NCI-H1694 treated with DMSO at 0.1 percent for 48 hours (cell line): Measurements from ENCODE around the gene MIGA1.
"Not testable (repeated sequence)": the region's sequence is repeated elsewhere in the genome, so short reads cannot be mapped to it uniquely, and the experiment has no call there.

Experiments used
- DNase-seq: peaks from one replicate; lab custom pipeline; 2025; lab: John Stamatoyannopoulos, UW

The MIGA1 gene

DNA sequence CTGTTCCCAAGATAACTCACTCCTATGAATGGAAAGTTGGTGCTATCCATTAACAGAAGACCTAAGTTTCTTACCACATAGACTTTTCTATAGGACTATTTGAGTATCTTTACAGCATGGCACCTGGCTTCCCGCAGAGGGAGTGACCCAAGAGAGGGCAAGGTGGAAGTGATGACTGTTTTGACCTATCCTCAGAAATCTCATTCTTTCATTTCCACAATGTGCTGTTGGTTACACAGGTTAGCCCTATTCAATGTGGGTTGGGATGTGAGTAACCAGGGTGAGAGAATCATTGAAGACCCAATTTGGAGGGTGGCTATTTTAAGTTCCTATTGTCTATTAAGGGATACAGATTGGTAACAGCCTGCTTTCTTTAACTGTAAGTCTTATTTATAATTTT is 70.6 kb downstream of the MIGA1 start:
- DNase-seq, result no peak

- DNase-seq, result no peak
Observed at GRCh38 chr1:77857552-77857951, 78.1 kb downstream of the MIGA1 start.

DNA sequence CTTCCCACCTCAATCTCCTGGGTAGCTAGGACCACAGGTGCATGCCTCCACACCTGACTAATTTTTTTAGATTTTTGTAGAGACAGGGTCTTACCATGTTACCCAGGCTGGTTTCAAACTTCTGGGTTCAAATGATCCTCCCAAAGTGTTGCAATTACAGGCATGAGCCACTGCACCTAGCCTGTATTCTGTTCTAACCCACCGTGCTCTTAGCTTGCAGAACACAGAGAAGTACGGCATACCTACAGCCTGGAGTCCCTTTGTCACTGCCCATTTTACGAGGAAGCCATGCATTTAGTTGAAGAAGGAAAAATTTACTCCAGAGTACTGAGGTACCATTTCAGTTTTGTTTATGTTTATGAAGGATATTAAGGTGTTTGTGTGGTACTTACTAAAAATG is 79.3 kb downstream of the MIGA1 start:
- no peak for DNase-seq

GRCh38 chr1:77859248-77859647 is 79.8 kb downstream of the MIGA1 start:
- no peak for DNase-seq

DNA sequence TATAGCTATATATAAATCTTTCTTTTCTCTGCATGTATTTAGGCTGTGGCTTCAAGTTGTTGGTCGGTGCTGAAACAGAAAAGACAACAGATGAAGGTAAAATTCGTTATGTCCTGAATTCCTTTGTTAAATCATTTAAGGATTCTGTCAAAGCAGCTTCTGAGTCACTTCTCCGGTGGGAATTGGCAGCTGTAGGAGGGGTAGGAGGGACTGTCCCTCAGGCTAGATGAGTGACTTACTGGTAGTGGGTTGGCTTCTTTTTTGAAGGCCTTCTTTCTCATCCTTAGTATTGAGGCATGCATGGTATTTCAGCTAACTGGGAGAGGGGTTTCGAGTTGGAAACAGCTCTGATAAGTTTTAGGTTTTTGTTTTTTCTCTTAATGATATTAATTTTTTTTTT is 86.8 kb downstream of the MIGA1 start:
- DNase-seq, result no peak

- no peak for DNase-seq
Observed at GRCh38 chr1:77872645-77873044, 93.2 kb downstream of the MIGA1 start.

GRCh38 chr1:77873461-77873860 is 94.0 kb downstream of the MIGA1 start:
- DNase-seq, result no peak

- no peak for DNase-seq
Observed at GRCh38 chr1:77874804-77875445, 95.5 kb downstream of the MIGA1 start.

DNA sequence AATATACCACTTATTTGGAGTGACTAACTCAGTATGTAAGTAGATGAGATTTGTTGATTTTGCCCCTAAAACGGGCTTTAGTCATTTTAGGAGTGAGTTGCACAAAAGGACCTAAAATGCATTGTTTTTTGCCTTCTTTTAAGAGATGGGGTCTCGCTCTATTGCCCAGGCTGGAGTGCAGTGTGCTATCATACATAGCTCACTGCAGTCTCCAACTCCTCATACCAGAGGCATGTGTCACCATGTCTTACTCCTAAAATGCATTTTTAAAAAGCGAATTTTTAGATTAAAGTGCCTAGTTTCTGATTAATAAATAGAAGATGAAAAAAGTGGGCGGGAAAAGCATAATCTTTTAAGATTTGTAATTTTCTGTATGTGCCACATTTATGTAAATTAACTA is 97.4 kb downstream of the MIGA1 start:
- DNase-seq, result no peak

GRCh38 chr1:77881061-77881460 is 101.6 kb downstream of the MIGA1 start:
- no peak for DNase-seq

DNA sequence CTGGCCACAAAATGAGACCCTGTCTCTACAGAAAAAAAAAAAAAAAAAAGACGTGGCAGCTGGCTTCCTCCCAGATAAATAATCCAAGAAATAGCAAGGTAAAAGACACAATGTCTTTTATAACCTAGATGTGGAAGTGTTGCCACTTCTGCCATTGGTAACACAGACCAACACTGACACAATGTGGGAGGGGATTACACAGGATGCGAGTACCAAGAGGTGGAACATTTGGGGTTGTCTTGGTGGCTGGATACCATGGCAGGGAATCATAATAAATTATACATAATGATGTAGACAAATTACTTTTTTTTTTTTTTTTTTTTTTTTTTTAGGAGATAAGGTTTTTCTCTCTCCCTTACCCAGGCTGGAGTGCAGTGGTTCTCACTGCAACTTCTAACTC is 103.0 kb downstream of the MIGA1 start:
- DNase-seq, result no peak

DNA sequence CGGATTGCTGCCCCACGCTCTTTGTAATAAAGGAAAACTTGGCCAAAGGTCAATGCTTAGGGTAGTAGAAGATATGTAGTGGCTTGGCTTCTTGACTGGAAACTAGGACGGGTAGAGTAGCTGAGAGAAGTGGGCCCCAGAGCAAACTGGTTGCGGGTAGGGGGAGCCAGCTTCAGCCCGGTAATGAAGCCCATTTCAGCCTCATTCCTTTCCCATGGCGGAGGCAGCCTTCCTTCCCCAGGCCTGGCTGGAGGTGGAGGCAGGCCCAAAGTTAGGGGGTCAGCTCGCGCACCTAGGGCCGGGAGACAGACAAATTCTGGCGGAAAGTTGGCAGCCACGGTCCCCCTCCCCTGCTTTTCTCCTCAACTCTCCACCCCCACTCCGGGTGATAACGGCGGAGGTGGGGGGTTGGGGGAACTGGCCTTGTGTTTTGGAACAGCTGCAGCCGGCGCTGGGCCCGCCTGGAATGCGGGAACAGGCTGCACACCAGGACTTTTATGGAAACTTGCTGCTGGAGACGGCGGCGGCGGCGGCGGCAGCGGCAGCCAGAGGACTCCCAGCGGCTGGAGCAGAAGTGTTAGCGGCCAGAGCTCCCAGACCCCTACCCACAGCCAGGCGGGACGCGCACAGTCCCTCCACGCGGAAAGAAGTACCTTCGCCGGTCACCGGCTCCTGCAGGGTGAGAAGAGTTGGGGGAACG is 108.8 kb downstream of the MIGA1 start, which contains the start of gene NEXN:
TSS of gene NEXN (plus strand) at position 544 of the 700 bp plus-strand sequence. CDS start 27,483 bp downstream, outside the sequence.
- DNase-seq, result no peak

GRCh38 chr1:77888781-77889642 is 109.6 kb downstream of the MIGA1 start:
- DNase-seq, result no peak

GRCh38 chr1:77889671-77890070 is 110.2 kb downstream of the MIGA1 start:
- no peak for DNase-seq

GRCh38 chr1:77891200-77891599 is 111.8 kb downstream of the MIGA1 start:
- no peak for DNase-seq

GRCh38 chr1:77899647-77900320 is 120.3 kb downstream of the MIGA1 start:
- DNase-seq, result no peak

- DNase-seq, result peak; percentile 60
Observed at GRCh38 chr1:77900687-77901293, 121.3 kb downstream of the MIGA1 start.

GRCh38 chr1:77905603-77906002 is 126.2 kb downstream of the MIGA1 start:
- no peak for DNase-seq

DNA sequence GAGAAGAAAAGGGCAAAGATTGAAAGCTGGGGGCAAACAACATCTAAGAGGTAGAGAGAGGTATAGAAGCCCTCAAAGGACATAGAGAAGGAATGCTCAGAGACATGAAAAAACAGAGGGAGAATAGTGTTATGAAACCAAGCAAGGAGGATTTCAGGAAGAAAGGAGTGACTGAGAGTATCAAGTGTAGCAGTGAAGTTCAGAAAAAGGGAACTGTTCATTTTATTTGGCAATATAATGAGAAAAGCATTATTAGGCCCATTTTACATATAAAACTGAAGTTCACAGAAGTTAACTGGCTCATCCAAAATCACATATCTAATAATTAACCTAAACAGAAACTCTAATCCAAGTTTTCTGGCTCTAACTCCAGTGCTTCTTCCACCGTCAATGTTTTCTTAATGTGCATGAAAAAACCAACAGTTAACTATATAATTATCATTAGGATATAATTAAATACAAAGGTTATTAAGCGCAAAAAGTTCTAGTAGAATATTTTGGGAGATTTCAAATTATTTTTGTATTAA is 126.6 kb downstream of the MIGA1 start:
- no peak for DNase-seq

DNA sequence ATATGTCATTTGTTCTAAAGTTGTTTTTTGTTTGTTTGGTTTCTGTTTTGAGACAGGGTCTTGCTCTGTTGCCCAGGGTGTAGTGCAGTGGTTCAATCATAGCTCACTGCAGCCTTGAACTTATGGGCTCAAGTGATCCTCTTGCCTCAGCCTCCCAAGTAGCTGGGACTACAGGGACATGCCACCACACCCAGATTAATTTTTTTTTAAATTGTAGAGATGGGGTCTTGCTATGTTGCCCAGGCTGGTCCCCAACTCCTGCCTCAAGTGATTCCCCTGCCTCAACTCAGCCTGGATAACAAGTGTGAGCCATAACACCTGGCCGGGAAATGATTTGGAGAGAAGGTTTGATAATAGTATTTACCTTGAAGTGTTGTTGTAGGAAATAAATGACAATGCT is 127.2 kb downstream of the MIGA1 start:
- no peak for DNase-seq

DNA sequence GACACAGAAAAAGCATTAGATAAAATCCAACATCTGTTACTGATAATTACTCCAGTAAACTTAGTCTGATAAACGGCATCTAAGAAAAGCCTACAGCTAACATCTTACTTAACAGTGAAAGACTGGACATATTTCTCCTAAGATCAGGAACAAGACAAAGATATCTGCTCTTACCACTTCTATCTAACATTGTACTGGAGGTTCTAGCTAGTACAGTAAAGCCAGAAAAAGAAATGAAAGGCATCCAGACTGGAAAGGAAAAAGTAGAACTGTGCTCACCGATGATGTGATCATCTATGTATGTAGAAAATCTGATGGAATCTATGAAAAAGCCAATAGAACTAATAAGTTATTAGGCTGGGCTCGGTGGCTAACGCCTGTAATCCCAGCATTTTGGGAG is 130.7 kb downstream of the MIGA1 start:
- DNase-seq, result no peak

DNA sequence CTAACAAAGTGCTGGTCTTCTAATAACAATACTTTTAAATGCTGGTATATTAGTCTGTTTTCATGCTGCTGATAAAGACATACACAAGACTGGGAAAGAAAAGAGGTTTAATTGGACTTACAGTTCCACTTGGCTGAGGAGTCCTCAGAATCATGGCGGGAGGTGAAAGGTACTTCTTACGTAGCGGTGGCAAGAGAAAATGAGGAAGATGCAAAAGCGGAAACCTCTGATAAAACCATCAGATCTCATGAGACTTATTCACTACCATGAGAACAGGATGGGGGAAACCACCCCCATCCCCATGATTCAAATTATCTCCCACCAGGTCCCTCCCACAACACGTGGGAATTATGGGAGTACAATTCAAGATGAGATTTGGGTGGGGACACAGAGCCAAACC is 139.5 kb downstream of the MIGA1 start:
- not testable (repeated sequence) for DNase-seq
